ENCODE results near the gene SMIM17. TPM values are rescaled to one million over a fixed set of nuclear protein-coding genes. Genes with fewer than 3 reads are reported as not detected.

Gene SMIM17
- not detected for total RNA-seq

GRCh38 chr19:56642711-56643459, at the start of gene SMIM17:
Gene SMIM17, plus strand, starts transcription at chr19:56643159. Its CDS starts 2,509 bp downstream, at chr19:56645668.
- Histone ChIP-seq H3K4me3 (ENCODE audit: low read length) (no peak within 1 kb of the TSS), H3K27me3 (ENCODE audit: insufficient read depth, low read length) (peaks cover 9% of the 10 kb centered on the region), H3K4me1 (ENCODE audit: insufficient read depth, low read length) (no peaks in the 10 kb centered on the region), H3K9me3 (ENCODE audit: low read depth, low read length) (no peaks in the 10 kb centered on the region)

GRCh38 chr19:56594446-56594782, 48.5 kb upstream of the SMIM17 start:
- Histone ChIP-seq H3K4me1 (ENCODE audit: insufficient read depth, low read length) (peaks cover 15% of the 10 kb centered on the region), H3K27me3 (ENCODE audit: insufficient read depth, low read length) (no peaks in the 10 kb centered on the region), H3K9me3 (ENCODE audit: low read depth, low read length) (peaks cover 6% of the 10 kb centered on the region), H3K4me3 (ENCODE audit: low read length) (no peak overlapping the region)

- peaks cover 6% of the 10 kb centered on the region for H3K9me3 ChIP-seq (ENCODE audit: low read depth, low read length)
- H3K4me3 ChIP-seq (ENCODE audit: low read length), result peak within 1 kb of the TSS; percentile 58
- H3K27me3 ChIP-seq (ENCODE audit: insufficient read depth, low read length), result no peaks in the 10 kb centered on the region
- H3K4me1 ChIP-seq (ENCODE audit: insufficient read depth, low read length), result peaks cover 15% of the 10 kb centered on the region
Measured at GRCh38 chr19:56594783-56595547, 48.0 kb upstream of the SMIM17 start, which contains the start of gene ZNF71. Gene ZNF71, plus strand, starts transcription at chr19:56595302. Its CDS starts 6,257 bp downstream, at chr19:56601559.

GRCh38 chr19:56595548-56595899, 47.4 kb upstream of the SMIM17 start:
- no peaks in the 10 kb centered on the region for H3K27me3 ChIP-seq (ENCODE audit: insufficient read depth, low read length)

GRCh38 chr19:56596676-56597075, 46.3 kb upstream of the SMIM17 start:
- Histone ChIP-seq H3K9me3 (ENCODE audit: low read depth, low read length) (peaks cover 7% of the 10 kb centered on the region), H3K4me1 (ENCODE audit: insufficient read depth, low read length) (peaks cover 15% of the 10 kb centered on the region), H3K27me3 (ENCODE audit: insufficient read depth, low read length) (no peaks in the 10 kb centered on the region), H3K4me3 (ENCODE audit: low read length) (no peak overlapping the region)

More at GRCh38 chr19:56595548-56595899, 47.4 kb upstream of the SMIM17 start:
- peaks cover 15% of the 10 kb centered on the region for H3K4me1 ChIP-seq (ENCODE audit: insufficient read depth, low read length)
- peak overlapping the region; percentile 58 for H3K4me3 ChIP-seq (ENCODE audit: low read length)
- peaks cover 6% of the 10 kb centered on the region for H3K9me3 ChIP-seq (ENCODE audit: low read depth, low read length)

- H3K9me3 ChIP-seq (ENCODE audit: low read depth, low read length), result peaks cover 12% of the 10 kb centered on the region
- H3K4me3 ChIP-seq (ENCODE audit: low read length), result no peak overlapping the region
- no peaks in the 10 kb centered on the region for H3K27me3 ChIP-seq (ENCODE audit: insufficient read depth, low read length)
- peaks cover 15% of the 10 kb centered on the region for H3K4me1 ChIP-seq (ENCODE audit: insufficient read depth, low read length)
Measured at GRCh38 chr19:56597696-56598095, 45.3 kb upstream of the SMIM17 start.

DNA sequence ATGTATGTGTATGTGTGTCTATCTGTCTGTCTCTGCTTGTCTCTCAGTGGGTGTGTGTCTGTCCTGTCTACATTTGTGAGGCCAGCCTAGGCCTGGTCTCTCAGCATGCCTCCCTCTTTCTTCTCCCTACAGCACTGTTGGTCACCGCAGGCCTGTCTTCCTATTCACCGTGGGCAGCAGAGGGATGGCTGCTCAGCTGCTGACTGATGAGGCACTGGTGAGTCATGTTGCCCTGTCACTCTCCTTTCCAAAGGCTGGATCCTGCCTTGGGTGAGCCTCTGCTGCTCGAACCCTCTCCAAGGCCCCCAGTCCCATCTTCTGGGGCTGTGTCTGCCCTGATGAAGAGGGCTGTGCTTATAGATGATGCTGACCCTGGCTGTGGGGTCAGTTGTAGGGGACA, 41.6 kb upstream of the SMIM17 start:
- H3K4me3 ChIP-seq (ENCODE audit: low read length), result no peak overlapping the region
- H3K9me3 ChIP-seq (ENCODE audit: low read depth, low read length), result peaks cover 46% of the 10 kb centered on the region
- no peaks in the 10 kb centered on the region for H3K27me3 ChIP-seq (ENCODE audit: insufficient read depth, low read length)
- no peaks in the 10 kb centered on the region for H3K4me1 ChIP-seq (ENCODE audit: insufficient read depth, low read length)

DNA sequence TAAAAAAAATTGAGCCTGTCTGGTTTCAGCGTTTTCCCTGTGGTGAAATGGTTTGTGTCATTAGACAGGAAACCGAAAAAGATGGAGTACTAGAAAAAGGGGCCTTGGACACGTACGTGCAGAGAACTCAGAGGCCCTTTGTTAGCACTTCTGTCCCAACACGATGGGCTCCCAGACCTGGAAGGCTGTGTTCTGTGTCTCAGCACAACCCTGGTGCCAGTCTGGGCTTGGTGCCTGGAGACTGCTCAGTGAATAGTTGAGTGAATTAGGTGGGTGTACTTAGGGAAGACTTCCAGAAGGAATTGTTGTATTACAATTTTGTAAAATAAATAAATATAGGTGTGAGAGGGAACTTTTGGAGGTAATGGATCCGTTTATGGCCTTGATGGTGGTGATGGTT, 39.1 kb upstream of the SMIM17 start:
- Histone ChIP-seq H3K4me1 (ENCODE audit: insufficient read depth, low read length) (no peaks in the 10 kb centered on the region), H3K27me3 (ENCODE audit: insufficient read depth, low read length) (no peaks in the 10 kb centered on the region), H3K4me3 (ENCODE audit: low read length) (no peak overlapping the region), H3K9me3 (ENCODE audit: low read depth, low read length) (peaks cover 65% of the 10 kb centered on the region)

GRCh38 chr19:56608274-56608964, 34.5 kb upstream of the SMIM17 start:
- H3K27me3 ChIP-seq (ENCODE audit: insufficient read depth, low read length), result no peaks in the 10 kb centered on the region
- peaks cover 78% of the 10 kb centered on the region for H3K9me3 ChIP-seq (ENCODE audit: low read depth, low read length)
- H3K4me1 ChIP-seq (ENCODE audit: insufficient read depth, low read length), result no peaks in the 10 kb centered on the region
- no peak overlapping the region for H3K4me3 ChIP-seq (ENCODE audit: low read length)

DNA sequence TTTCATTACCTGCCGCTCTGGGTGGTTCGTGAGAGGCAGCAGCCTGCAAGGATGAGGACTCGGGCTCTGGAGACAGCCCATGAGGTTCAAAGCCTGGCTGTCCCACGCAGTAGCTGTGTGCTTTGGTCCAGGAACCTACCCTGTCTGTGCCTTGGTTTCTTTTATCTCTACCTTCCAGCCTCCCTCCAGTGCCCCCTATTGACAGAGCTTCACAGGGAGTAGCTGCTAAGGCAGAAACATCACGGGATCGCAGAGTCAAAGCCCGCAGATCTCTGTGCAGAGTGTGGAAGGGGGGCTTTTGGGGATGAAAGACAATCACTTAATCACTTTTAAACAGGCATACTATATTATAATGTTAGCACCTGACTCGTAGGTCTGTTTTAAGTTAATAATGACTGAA, 31.7 kb upstream of the SMIM17 start:
- Histone ChIP-seq H3K4me1 (ENCODE audit: insufficient read depth, low read length) (no peaks in the 10 kb centered on the region), H3K4me3 (ENCODE audit: low read length) (no peak overlapping the region), H3K27me3 (ENCODE audit: insufficient read depth, low read length) (no peaks in the 10 kb centered on the region), H3K9me3 (ENCODE audit: low read depth, low read length) (peaks cover 79% of the 10 kb centered on the region)

GRCh38 chr19:56612737-56613136, 30.2 kb upstream of the SMIM17 start:
- H3K27me3 ChIP-seq (ENCODE audit: insufficient read depth, low read length), result no peaks in the 10 kb centered on the region
- peaks cover 79% of the 10 kb centered on the region for H3K9me3 ChIP-seq (ENCODE audit: low read depth, low read length)
- no peak overlapping the region for H3K4me3 ChIP-seq (ENCODE audit: low read length)
- no peaks in the 10 kb centered on the region for H3K4me1 ChIP-seq (ENCODE audit: insufficient read depth, low read length)

- H3K27me3 ChIP-seq (ENCODE audit: insufficient read depth, low read length), result no peaks in the 10 kb centered on the region
- H3K4me1 ChIP-seq (ENCODE audit: insufficient read depth, low read length), result no peaks in the 10 kb centered on the region
- peaks cover 74% of the 10 kb centered on the region for H3K9me3 ChIP-seq (ENCODE audit: low read depth, low read length)
- H3K4me3 ChIP-seq (ENCODE audit: low read length), result no peak overlapping the region
Measured at GRCh38 chr19:56613639-56614038, 29.3 kb upstream of the SMIM17 start.

DNA sequence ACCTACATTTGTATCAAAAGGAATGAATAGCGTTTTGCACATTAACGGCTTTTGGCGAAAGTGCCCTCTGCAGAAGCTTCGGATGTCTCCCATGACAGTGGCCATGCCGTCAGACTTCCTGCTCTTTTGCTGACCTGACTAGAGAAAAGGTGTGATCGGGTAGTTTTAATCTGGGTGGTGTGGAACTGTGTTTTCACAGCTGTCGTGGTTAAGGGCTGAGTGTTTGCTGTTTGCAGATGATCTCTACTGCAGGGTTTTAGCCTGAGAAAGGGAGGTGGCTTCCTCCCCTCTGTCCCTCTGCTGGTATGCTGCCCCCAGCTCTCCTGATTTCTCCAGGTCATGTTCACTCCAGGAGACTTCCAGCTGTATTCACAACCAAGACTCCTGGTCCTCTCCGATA, 25.4 kb upstream of the SMIM17 start:
- H3K4me1 ChIP-seq (ENCODE audit: insufficient read depth, low read length), result no peaks in the 10 kb centered on the region
- H3K27me3 ChIP-seq (ENCODE audit: insufficient read depth, low read length), result no peaks in the 10 kb centered on the region
- H3K4me3 ChIP-seq (ENCODE audit: low read length), result no peak overlapping the region
- peaks cover 49% of the 10 kb centered on the region for H3K9me3 ChIP-seq (ENCODE audit: low read depth, low read length)

GRCh38 chr19:56619121-56619520, 23.8 kb upstream of the SMIM17 start:
- H3K27me3 ChIP-seq (ENCODE audit: insufficient read depth, low read length), result no peaks in the 10 kb centered on the region
- no peaks in the 10 kb centered on the region for H3K4me1 ChIP-seq (ENCODE audit: insufficient read depth, low read length)
- H3K4me3 ChIP-seq (ENCODE audit: low read length), result no peak overlapping the region
- H3K9me3 ChIP-seq (ENCODE audit: low read depth, low read length), result peaks cover 43% of the 10 kb centered on the region

DNA sequence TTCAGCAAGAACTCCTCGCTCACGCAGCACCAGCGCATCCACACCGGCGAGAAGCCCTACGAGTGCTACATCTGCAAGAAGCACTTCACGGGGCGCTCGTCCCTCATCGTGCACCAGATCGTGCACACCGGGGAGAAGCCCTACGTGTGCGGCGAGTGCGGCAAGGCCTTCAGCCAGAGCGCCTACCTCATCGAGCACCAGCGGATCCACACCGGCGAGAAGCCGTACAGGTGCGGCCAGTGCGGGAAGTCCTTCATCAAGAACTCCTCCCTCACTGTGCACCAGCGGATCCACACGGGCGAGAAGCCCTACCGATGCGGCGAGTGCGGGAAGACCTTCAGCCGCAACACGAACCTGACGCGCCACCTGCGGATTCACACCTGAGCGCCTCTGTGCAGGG, 20.6 kb upstream of the SMIM17 start:
- no peaks in the 10 kb centered on the region for H3K4me1 ChIP-seq (ENCODE audit: insufficient read depth, low read length)
- H3K27me3 ChIP-seq (ENCODE audit: insufficient read depth, low read length), result no peaks in the 10 kb centered on the region
- H3K9me3 ChIP-seq (ENCODE audit: low read depth, low read length), result peaks cover 14% of the 10 kb centered on the region
- H3K4me3 ChIP-seq (ENCODE audit: low read length), result no peak overlapping the region

Data from mononuclear cell (primary cell).